SK-N-MC (cell line): ENCODE results near the gene EDNRA.

Source experiments
- EZH2 ChIP-seq: fragments of 200-600 bp; sonication (generic); IDR thresholded peaks from one replicate; pipeline ENCODE4 v1.6.1; 2017; ENCODE audit warnings: antibody characterized with exemption
- POLR2AphosphoS5 ChIP-seq: IDR thresholded peaks from 2 replicates; pipeline ENCODE4 v1.6.1; 2012; ENCODE audit warnings: mild to moderate bottlenecking, low read depth, low read length, borderline replicate concordance

- TF ChIP-seq POLR2AphosphoS5 (no peak), EZH2 (no peak)
Observed at GRCh38 chr4:147453561-147454141, 27.2 kb upstream of the EDNRA start.
